ENCODE measurements around the gene MNX1. TPM values are rescaled to one million over a fixed set of nuclear protein-coding genes. Genes with fewer than 3 reads are reported as not detected.

MNX1 gene
- polyA plus RNA-seq, 3 donors = 0.04 to 0.18 (median 0.12) TPM

DNA sequence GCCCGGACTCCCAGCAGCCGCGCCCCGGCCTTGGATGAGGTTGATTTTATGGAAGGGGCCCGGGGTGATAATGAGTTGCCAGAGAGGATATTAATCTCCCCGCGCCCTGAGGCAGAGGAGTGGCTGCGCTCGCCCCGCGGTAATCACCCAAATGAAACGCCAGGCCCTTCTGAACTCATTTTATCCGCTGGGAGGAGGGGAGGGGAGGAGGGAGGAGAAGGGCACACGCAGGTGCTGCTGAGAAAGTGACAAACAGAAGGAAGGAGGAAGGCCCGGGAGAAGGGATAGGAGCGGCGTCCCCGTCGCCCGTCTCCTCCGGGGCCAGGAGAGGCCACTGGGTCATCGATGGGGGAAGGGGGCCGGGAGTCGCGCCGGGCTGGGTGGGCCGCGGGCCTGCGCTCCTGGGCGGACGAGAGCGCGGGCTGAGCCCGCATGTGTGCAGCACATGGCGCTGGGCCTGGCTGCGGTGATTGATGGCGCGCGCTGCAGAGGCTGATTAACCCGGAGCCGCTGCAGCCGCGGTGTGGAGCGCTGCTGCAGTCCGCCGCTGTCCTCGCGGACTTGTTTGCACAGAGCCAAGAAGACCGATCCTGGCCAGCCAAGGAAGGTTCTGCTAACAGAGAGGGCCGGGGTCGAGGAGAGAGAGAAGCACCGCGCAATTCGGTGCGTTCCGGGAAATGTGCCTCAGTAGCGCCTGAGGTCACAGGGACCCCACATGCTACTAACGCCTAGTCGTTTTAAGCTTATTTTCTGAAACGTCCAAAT lies 6.5 kb downstream of the MNX1 start:
- no peak for DNase-seq

DNA sequence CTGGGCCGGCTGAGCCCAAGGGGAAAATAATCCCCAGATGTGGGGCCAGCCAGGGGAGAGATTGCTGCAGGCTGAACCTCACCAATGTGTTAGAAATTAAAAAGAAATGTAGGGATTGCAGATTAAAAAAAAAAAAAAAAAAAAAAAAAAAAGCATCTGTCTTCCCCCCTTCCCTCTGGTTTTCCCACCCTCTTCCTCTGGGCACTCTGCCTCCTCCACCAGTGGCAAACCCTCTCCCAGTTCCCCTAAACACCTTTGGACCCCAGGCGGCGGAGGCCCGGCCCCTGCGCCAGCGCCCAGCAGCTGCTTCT lies 7.1 kb downstream of the MNX1 start:
- no peak for DNase-seq

DNA sequence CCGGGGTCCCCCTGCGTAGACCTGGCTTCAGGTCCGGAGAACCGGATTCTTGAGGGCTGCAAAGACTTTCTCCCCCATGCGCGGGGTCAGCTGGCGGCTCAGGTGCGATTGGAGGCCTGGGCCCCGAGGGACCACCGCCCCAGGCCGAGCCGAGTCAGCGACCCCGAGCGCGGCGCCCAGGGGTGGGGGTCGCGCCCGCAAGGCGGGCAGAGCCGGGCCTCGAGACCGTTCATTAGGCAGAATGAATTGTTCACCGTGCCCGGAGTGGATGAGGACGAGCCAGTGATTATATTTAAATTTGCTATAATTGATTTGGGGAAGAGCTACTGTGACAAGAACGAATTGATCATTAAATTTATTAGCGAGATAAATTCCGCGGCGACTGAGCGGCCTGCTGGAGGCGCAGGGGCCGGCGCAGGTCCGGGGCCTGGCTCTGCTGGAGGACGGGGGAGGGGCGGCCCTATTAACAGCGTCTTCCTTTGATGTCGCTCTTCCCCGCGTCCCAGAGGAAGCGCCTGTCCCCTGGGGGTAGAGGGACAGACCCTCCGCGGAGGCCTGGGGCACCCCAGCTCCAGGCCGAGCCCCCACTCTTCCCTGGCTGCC lies 7.5 kb downstream of the MNX1 start:
- no peak for DNase-seq

DNA sequence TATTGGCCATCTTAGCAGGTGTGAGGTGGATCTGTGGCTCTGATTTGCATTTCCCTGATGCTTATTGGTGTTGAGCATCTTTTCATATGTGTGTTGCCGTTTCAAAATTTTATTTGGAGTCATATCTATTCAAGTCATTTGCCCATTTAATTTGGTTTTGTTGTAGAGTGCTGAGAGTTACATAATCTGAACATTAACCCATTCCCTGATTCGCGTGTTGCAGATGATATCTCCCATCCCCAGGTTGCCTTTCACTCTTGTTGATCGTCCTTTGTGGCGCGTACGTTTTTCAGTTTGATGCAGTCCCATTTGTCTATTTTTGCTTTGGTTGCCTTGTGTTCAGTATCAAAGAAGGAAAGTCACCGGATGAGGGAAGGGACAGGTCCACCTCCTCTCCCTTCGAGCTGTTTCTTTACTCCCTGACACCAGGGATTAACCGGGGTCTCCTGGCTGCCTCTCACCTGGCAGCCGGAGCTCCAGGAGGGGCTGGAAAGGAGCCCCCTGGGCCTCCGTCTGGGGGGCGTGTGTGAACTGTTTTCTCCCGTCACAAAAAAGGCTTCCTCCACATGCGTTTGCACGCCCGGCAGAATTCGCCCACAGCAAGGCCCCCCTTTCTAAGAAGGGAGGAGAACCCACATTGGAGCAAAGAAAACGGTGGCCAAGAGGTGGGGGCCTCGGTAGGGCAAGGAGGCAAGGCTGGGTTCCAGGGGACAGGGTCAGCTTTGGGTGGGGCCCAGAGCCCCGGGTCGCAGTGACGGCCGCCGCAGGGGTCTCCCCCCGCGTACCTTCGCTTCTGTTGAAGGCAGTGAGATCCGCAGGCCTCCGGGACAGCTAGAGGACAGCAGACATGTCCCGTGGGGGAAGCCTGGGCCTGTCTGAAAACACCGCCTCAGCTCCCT lies 8.3 kb downstream of the MNX1 start:
- DNase-seq = no peak

DNA sequence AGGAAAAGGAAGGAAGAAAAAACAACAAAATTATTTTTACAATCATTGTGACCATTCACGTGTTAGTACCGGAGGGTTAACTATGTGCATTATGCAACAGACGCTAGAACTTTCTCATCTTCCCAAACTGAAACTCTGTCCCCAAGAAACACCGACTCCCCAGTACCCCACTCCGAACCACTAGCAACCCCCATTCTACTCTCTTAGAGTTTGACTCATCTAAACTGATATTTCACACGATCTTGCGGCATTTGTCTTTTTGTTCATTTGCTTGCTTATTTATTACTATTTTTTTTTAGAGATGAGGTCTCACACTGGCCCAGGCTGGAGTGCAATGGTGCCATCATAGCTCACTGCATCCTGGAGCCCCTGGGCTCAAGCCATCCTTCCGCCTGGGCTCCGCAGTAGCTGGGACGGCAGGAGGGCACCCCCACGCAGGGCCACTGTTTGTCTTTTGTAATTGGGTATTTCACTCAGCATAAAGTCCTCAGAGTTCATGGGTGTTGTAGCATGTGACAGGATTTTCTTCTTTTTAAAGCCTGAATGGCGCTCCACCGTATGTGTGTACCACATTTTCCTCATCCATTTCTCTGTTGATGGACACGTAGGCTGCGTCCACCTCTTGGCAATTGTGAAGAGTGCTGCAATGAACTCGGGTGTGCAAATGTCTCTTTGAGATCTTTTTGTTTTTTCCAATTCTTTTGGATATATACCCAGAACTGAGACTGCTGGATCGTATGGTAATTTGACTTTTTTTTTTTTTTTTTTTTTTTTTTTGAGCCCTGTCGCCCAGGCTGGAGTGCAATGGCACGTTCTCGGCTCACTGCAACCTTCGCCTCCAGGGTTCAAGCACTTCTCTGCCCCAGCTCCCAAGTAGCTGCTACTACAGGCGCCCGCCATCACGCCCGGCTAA lies 9.5 kb downstream of the MNX1 start:
- no peak for DNase-seq

GRCh38 chr7:156999958-157000726 lies 10.3 kb downstream of the MNX1 start:
- no peak for DNase-seq

- no peak for DNase-seq
Observed at GRCh38 chr7:156998988-156999957, 11.2 kb downstream of the MNX1 start.

DNA sequence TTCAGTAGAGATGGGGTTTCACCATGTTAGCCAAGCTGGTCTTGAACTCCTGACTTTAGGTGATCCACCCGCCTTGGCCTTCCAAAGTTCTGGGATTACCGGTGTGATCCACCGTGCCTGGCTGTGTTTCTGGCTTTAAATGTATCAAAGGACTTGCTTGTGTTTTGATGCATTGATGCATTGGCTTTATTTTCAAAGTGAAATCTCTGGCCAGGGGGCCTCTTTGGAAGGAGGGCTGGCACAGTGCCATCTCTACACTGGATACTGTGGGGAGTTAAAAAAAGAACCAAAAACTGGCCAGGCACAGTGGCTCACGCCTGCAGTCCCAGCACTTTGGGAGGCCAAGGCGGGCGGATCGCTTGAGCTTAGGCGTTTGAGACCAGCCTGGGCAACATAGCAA lies 16.0 kb downstream of the MNX1 start:
- DNase-seq = no peak

DNA sequence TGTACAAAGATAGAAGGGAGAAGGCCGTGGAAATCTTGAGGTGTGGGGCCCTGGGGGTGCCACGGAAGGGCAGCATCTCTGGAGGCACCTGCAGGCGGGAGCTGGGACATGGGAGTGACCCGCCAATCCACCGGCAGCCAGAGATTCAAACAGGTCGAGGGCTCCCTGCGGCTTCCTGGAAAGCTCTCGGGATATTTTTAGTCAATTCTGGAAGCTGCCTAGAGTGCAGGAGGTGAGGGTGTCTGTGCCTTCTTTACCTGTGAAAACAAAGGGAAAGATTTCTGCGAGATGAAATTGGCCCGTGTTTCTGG lies 16.6 kb downstream of the MNX1 start:
- DNase-seq = no peak

DNA sequence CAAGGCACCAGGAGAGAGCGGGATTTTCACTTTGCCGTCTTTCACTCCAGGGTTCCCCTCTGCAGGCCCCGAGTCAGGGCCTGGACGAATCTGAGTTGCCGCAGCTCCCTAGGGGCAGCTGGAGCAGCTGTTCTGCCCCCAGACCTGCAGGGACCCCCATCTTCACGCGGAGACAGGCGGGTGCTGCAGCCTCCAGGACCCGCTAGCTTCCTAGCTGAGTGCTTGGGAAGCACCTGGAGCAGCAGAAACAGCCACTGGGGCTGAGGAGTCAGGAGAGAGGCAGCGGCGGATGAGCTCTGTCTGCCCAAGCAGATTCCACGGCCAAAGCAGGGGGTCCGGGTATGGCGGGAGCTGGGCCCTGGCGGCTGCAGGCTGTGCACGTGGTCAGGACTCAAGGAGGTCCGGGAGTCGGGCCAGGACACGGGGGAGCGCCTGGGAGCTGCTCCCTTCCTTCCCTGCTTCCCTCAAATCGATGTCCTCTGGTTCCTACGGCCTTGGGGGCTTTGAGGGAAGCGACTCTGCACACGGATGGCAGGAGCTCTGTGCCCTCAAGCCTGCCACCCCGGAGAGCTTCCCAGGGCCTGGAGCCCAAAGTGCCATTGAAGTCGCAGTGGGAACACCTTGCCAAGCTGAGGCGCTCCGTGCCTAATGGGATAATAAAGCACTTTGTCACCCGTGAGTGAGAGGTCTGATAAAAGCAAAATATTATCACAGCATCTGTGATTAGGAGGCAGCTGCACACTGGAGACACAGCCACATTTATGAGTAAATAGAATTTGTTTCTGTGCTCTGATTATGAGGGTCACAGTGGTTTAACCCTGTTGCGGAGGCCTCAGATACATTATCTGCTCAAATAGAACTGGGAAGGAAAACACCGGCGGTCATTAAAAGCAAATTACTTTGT lies 17.2 kb downstream of the MNX1 start:
- DNase-seq = no peak

DNA sequence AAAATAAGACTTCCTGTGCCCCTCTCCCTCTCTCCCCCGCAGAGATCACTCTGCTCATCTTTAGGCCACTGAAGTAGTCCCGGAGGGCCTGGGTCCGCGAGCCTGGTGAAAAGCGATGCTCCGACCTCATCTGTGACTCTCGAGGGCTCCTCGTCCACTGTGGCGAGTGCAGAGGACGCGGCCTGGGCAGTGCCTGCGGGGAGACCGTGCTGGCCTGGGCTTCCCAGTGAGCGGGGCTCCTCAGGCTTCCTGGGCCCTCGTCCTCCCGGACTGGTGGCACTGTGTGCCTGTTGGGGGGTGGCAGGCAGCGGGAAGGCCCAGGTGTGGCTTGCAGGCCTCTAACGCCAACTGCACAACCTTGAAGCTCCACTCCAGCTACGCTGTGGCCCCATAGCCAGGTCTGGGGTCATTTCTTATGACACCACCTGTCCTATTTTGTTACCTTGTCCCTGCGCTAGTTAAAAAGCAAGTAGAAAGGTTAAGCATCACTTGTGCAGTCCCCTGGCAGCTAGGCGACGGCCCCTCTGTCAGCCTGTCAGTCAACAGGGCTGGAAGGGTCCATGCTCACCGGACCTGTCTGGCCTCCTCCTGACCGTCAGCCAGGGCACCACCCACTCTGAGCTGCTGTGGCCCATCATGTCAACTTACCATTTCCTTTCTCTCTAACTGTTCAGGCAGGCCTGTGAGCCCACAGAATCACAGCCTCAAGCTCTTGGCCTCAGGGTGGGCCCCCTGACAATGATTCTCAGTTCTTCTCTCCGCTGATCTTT lies 20.5 kb downstream of the MNX1 start:
- no peak for DNase-seq

- no peak for DNase-seq
Observed at GRCh38 chr7:156988343-156989185, 21.9 kb downstream of the MNX1 start.

- no peak for DNase-seq
Observed at GRCh38 chr7:156986378-156986777, 24.1 kb downstream of the MNX1 start.

DNA sequence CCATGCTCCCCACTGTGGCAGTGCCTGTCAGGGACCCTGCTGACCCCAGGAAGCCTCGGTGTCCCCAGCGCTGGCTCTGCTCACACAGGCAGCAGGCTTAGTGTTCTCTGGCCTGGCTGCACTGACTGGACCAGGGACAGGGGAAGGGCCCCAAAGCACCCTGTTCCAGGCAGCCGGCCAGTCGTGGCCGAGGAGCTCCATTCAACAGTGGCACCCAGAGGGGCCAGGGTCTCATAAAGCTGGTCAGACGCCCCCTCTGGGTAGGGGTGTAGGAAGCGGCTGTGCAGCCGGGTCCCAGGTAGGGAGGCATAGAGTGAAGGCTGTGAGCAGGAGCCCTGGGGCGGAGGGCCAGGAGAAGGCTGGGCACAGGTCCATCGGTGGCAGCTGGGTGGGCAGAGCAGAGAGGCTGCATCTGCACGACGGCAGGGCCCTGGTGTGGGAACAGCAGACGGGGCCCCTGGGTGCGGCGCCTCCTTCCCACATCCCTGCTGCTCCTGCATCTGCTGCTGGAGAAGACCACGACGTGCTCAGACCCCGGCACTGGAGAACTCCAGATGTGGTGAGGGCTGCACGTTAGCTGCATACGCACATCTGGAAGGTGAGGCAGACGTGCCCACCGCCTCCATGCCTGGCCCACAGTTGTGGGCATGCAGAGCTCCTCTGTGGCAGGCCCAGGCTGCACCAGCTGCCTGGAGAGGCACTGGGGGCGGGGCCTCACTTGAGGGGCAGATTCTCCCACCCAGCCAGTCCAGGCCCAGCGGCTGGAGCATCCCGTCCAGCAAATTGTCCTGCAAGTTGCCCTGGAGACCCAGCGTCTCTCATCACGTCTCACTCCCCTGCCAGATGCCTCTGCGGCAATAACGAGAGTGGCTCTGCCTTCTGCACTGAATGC lies 25.1 kb downstream of the MNX1 start:
- no peak for DNase-seq

DNA sequence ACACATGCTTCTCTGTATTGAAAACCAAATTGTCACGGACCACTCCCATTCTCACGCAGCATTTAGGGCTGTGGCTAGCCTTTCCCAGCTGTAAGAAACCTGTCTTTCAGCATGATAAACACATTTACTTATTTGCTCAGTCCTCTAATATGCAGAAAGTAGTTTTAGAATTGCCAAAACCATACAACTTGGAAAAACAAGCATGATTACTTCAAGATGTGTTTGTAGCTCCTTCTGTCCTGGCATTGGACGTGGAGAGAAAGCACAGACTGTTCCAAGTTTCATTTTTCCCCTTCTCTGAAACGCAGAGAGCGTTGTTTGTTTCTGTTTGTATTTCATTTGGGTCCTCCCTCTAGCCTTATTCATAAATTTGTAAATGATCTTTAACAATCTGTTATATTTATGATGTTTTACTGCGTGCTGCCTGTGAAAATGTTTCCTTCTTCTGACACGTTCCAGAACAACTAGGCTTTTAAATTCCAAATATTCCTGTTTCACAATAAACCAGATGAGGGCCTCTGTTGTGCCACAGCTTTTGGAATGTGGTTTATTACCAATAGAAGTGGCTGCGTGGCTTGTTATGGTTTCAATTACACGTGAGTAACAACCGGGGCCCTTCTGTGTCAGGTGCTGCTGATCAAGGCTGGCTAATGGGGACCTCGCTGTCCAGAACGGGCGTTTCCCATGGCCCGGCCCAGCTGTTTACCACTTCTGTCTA lies 26.1 kb downstream of the MNX1 start:
- no peak for DNase-seq
